Effector memory CD4-positive, alpha-beta T cell (primary cell): ENCODE measurements around the gene ANTKMT.

Experiments
- DNase-seq, 3 donors: peaks; one replicate each; pipeline ENCODE4 v3.0.0-alpha.2; 2020
- H3K27ac ChIP-seq: 2 replicates; pipeline ENCODE4 v1.7.0; 2013; ENCODE audit warnings: mild to moderate bottlenecking, low read length, moderate library complexity; ENCODE audit not compliant: insufficient read depth, poor library complexity, severe bottlenecking
- H3K27me3 ChIP-seq: replicated peaks from 2 replicates; pipeline ENCODE4 v1.7.0; 2013; ENCODE audit warnings: mild to moderate bottlenecking, low read length; ENCODE audit not compliant: insufficient read depth, control insufficient read depth, poor library complexity, severe bottlenecking
- H3K36me3 ChIP-seq: 2 replicates; pipeline ENCODE4 v1.7.0; 2013; ENCODE audit warnings: mild to moderate bottlenecking, low read length, moderate library complexity; ENCODE audit not compliant: control insufficient read depth, insufficient read depth
- H3K4me1 ChIP-seq: 2 replicates; pipeline ENCODE4 v1.7.0; 2013; ENCODE audit warnings: low read length, mild to moderate bottlenecking; ENCODE audit not compliant: control insufficient read depth, insufficient read depth, poor library complexity, severe bottlenecking
- H3K4me3 ChIP-seq: 2 replicates; pipeline ENCODE4 v1.7.0; 2013; ENCODE audit warnings: low read length, low read depth, mild to moderate bottlenecking; ENCODE audit not compliant: insufficient read depth, poor library complexity, severe bottlenecking
- H3K9me3 ChIP-seq: 2 replicates; pipeline ENCODE4 v1.7.0; 2013; ENCODE audit warnings: mild to moderate bottlenecking, low read length, moderate library complexity; ENCODE audit not compliant: control insufficient read depth

ANTKMT gene

DNA sequence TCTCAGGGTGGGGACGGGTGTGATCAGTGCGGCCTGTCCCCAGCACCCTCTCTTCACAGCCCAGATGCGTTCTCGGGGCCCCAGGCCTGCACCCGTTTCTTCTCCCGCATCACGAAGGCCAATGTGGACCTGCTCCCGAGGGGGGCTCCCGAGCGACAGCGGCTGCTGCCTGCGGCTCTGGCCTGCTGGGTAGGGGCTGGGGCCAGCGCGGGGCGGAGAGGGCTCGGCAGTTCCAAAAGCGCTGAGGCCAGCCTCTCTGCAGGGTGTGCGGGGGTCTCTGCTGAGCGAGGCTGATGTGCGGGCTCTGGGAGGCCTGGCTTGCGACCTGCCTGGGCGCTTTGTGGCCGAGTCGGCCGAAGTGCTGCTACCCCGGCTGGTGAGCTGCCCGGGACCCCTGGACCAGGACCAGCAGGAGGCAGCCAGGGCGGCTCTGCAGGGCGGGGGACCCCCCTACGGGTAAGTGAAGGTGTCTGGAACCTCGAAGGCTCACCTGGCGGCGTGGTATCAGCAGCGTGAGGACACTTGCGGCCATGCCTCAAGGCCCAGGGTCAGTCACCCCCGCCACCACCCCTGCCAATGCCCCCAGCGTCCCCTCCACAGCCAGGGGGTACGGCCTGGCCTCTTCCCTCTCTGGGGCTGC, 44.0 kb downstream of the ANTKMT start:
- Histone ChIP-seq H3K27ac (no peak overlapping the region), H3K27me3 (no peaks in the 10 kb centered on the region), H3K4me1 (no peaks in the 10 kb centered on the region), H3K9me3 (no peaks in the 10 kb centered on the region), H3K36me3 (no peaks in the 10 kb centered on the region), H3K4me3 (no peak overlapping the region)
- DNase-seq: no peak

DNA sequence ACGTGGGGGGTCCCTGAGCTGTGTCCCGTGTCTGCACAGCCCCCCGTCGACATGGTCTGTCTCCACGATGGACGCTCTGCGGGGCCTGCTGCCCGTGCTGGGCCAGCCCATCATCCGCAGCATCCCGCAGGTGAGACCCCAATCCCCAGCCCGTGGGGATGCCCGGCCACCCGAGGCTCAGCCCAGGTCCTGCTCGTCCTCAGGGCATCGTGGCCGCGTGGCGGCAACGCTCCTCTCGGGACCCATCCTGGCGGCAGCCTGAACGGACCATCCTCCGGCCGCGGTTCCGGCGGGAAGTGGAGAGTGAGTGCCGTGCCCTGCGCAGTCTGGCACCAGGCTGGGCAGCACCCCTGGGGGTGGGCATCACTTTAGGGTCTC, 44.5 kb downstream of the ANTKMT start:
- H3K4me3 ChIP-seq: no peak overlapping the region
- no peaks in the 10 kb centered on the region for H3K9me3 ChIP-seq
- no peak overlapping the region for H3K27ac ChIP-seq
- no peak for DNase-seq
- H3K4me1 ChIP-seq: no peaks in the 10 kb centered on the region
- no peaks in the 10 kb centered on the region for H3K27me3 ChIP-seq
- no peaks in the 10 kb centered on the region for H3K36me3 ChIP-seq

DNA sequence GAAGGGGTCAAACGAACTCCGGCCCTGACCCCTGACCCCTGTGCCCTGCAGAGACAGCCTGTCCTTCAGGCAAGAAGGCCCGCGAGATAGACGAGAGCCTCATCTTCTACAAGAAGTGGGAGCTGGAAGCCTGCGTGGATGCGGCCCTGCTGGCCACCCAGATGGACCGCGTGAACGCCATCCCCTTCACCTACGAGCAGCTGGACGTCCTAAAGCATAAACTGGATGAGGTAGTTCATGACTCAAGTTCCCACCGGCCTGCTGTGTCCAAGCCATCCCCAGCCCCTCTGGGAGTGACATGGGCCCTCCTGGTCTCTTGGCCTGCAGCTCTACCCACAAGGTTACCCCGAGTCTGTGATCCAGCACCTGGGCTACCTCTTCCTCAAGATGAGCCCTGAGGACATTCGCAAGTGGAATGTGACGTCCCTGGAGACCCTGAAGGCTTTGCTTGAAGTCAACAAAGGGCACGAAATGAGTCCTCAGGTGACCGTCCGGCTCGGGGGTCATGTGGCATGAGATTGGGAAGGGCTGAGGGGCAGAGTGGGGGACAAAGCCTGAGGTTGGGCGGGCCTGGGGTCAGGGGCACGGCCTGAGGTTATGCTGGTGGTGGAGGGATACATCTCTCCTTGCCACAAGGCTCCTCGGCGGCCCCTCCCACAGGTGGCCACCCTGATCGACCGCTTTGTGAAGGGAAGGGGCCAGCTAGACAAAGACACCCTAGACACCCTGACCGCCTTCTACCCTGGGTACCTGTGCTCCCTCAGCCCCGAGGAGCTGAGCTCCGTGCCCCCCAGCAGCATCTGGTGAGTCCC, 45.3 kb downstream of the ANTKMT start:
- Histone ChIP-seq H3K4me1 (no peaks in the 10 kb centered on the region), H3K4me3 (no peak overlapping the region), H3K9me3 (no peaks in the 10 kb centered on the region), H3K27ac (no peak overlapping the region), H3K27me3 (no peaks in the 10 kb centered on the region), H3K36me3 (no peaks in the 10 kb centered on the region)
- no peak for DNase-seq

DNA sequence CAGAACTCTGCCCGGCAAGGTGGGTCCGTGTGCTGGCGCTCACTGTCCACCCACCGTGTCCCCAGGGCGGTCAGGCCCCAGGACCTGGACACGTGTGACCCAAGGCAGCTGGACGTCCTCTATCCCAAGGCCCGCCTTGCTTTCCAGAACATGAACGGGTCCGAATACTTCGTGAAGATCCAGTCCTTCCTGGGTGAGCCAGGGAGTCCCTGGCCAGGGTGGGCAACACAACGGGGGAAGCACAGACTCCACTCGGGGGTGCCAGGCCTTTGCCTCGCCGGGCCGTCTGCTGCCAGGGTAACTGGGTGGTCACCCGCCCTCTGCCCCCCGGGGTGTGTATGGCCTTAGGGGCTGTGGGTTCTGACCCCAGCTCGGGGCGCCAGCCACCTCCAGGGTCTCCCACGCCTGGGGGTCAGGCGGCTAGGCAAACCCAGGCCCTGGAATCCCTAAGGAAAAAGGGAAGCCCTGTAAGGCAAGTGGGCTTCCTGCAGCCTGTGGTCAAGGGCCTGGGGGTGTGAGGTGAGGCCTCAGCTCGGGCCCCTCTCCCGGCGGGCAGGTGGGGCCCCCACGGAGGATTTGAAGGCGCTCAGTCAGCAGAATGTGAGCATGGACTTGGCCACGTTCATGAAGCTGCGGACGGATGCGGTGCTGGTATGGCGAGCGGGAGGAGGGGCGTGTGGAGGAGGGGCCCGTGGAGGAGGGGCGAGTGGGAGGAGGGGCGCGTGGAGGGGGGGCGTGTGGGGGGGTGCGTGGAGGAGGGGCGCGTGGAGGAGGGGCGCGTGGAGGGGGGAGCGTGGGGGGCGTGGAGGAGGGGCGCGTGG, 46.1 kb downstream of the ANTKMT start:
- no peak for DNase-seq
- Histone ChIP-seq H3K27me3 (no peaks in the 10 kb centered on the region), H3K4me1 (no peaks in the 10 kb centered on the region), H3K4me3 (no peak overlapping the region), H3K36me3 (no peaks in the 10 kb centered on the region), H3K9me3 (no peaks in the 10 kb centered on the region), H3K27ac (no peak overlapping the region)

DNA sequence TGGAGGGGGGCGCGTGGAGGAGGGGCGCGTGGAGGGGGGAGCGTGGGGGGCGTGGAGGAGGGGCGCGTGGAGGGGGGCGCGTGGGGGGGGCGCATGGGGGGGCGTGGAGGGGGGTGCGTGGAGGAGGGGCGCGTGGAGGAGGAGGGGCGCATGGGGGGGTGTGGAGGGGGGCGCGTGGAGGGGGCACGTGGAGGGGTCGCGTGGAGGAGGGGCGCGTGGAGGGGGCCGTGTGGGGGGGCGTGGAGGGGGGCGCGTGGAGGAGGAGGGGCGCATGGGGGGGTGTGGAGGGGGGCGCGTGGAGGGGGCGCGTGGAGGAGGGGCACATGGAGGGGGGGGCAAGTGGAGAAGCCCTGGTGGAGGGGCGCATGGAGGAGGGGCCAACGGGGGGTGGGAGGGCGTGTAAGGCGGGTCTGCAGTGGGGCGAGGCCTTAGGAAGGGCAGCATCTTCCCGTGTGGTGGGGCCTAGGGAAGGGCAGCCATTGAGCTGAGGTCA, 46.8 kb downstream of the ANTKMT start:
- no peaks in the 10 kb centered on the region for H3K27me3 ChIP-seq
- no peak overlapping the region for H3K4me3 ChIP-seq

DNA sequence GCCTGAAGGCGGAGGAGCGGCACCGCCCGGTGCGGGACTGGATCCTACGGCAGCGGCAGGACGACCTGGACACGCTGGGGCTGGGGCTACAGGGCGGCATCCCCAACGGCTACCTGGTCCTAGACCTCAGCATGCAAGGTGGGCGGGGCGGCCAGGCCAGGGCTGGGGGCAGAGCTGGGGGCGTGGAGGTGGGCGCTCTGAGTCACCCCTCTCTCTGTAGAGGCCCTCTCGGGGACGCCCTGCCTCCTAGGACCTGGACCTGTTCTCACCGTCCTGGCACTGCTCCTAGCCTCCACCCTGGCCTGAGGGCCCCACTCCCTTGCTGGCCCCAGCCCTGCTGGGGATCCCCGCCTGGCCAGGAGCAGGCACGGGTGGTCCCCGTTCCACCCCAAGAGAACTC, 47.5 kb downstream of the ANTKMT start:
- no peaks in the 10 kb centered on the region for H3K36me3 ChIP-seq
- H3K27ac ChIP-seq: no peak overlapping the region
- H3K9me3 ChIP-seq: no peaks in the 10 kb centered on the region
- H3K4me3 ChIP-seq: no peak overlapping the region
- no peaks in the 10 kb centered on the region for H3K4me1 ChIP-seq
- DNase-seq: no peak
- H3K27me3 ChIP-seq: no peaks in the 10 kb centered on the region

More for the DNA sequence above, 46.8 kb downstream of the ANTKMT start:
- H3K27ac ChIP-seq: no peak overlapping the region
- DNase-seq: no peak
- H3K4me1 ChIP-seq: no peaks in the 10 kb centered on the region
- H3K9me3 ChIP-seq: no peaks in the 10 kb centered on the region
- H3K36me3 ChIP-seq: no peaks in the 10 kb centered on the region

DNA sequence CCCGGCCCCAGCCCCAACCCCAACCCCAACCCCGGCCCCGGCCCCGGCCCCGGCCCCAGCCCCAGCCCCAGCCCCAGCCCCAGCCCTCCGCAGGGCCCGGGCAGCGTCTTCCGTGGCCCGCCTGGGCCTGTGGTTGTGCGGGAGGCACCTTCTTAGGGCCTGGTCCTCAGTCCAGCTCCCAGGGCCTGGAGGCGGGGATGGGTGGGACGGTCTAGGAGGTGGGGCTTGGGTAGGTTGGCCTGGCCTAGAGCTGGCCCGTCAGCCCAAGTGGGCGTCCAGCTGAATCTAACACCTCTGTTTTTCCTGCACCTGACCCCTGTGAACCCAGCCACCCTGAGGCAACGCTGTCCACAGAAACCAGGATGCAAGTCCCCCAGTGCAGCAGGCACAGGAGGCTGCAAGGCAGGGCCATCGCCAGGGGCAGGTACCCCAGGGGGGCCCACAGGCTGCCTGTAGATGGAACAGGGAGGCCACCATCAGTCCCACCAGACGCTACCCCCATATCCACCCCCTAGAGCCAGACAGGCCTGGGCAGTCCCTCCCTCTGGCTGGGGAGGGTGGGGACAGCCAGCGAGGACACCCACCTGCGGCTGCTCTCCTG, 48.3 kb downstream of the ANTKMT start:
- Histone ChIP-seq H3K4me3 (no peak overlapping the region), H3K27ac (no peak overlapping the region), H3K36me3 (no peaks in the 10 kb centered on the region), H3K27me3 (no peaks in the 10 kb centered on the region), H3K9me3 (no peaks in the 10 kb centered on the region), H3K4me1 (no peaks in the 10 kb centered on the region)
- no peak for DNase-seq

DNA sequence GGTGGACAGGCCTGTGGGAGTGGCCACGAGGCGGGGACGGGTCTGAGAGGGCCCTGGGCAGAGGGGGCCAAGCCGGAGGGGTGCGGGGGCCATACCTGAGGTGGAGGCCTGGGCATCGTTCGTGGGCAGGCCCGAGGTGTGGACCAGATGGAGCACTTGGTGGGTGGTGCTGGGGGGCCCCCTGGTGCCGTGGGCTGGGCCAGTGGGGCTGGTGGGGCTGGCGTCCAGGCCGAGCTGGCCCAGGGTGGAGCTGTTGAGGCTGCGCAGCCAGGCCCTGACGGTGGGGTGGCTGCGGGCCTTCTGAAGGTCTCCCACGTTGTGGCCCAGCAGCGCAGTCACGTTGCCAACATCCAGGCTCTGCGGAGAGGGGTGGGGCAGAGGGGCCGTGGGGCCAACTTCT, 49.0 kb downstream of the ANTKMT start:
- Histone ChIP-seq H3K4me3 (no peak overlapping the region), H3K36me3 (no peaks in the 10 kb centered on the region), H3K4me1 (no peaks in the 10 kb centered on the region), H3K27ac (no peak overlapping the region), H3K9me3 (no peaks in the 10 kb centered on the region), H3K27me3 (no peaks in the 10 kb centered on the region)
- DNase-seq: no peak

DNA sequence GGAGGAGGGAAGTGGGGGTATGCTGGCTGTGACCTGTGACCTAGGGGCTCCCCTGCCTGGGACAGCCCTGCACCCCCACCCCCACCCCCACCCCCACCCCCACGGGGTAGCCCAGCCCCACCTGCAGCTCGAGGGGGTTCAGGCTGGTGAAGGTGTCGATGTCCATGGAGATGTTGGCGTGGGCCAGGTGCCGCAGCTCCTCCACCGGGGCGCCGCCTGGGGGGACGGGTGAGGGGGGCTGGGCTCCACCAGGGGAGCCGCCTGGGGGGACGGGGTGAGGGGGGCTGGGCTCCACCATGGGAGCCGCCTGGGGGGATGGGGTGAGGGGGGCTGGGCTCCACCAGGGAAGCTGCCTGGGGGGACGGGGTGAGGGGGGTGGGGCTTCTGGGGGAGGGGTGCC, 49.5 kb downstream of the ANTKMT start:
- Histone ChIP-seq H3K36me3 (no peaks in the 10 kb centered on the region), H3K4me1 (no peaks in the 10 kb centered on the region), H3K27me3 (no peaks in the 10 kb centered on the region), H3K9me3 (no peaks in the 10 kb centered on the region), H3K4me3 (no peak overlapping the region), H3K27ac (no peak overlapping the region)
- DNase-seq: no peak
